Measurements from ENCODE around the gene UQCRH. TPM values are rescaled to one million over a fixed set of nuclear protein-coding genes. Genes with fewer than 3 reads are reported as not detected.

Gene UQCRH
- total and polyA plus RNA-seq, 2 of the 8 experiments (the other 6 are each of a cell fraction or from before 2014, with no cell fraction given), result 626 to 1,112 TPM

DNA sequence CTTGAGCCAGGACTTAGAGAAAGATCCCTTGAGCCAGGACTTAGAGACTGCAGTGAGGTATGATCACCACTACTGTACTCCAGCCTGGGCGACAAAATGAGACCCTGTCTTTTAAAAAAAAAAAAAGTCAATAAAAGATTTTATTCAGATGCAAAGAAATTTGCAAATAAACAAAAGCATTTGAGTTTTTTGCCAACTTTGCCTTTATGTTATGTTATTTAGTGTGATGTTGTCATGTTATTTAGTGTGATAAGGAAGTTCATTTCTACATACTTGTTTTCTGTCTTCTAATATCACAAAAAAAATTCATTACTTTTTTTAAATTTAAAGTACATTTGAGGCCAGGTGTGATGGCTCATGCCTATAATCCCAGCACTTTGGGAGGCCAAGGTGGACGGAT, 47.0 kb upstream of the UQCRH start:
- no peak overlapping the region for H3K14ac ChIP-seq (ENCODE audit: insufficient read length)
- no peaks in the 10 kb centered on the region for H3K27me3 ChIP-seq (replicated peaks in 1 of 4; ENCODE audit: control insufficient read depth in 3 of 4, extremely low read depth in 1 of 4, insufficient read depth in 3 of 4, low read length in 3 of 4)
- no peaks in the 10 kb centered on the region; the same call in 1 of the 2 replicates for H3K79me1 ChIP-seq (ENCODE audit: low read depth, low read length)
- H2AFZ ChIP-seq (ENCODE audit: low read length), result no peak overlapping the region
- DNase-seq (ENCODE audit: low read depth in 1 of 2, low spot score in 2 of 2) (no peak), FAIRE-seq (no peak)
- no peak overlapping the region for H3K18ac ChIP-seq (ENCODE audit: extremely low read depth, low read length)
- no peaks in the 10 kb centered on the region for H3K9me3 ChIP-seq (ENCODE audit: insufficient read depth in 2 of 2, low read depth in 1 of 2, low read length in 1 of 2)
- H2AK5ac ChIP-seq (ENCODE audit: low read depth, low read length), result no peak overlapping the region
- H3K23me2 ChIP-seq (ENCODE audit: low read depth, low read length), result no peaks in the 10 kb centered on the region
- no peak overlapping the region for H2BK5ac ChIP-seq (ENCODE audit: low read depth, low read length)
- H4K91ac ChIP-seq (replicated peaks; ENCODE audit: insufficient read length, low read length), result no peak overlapping the region
- H3K9ac ChIP-seq (replicated peaks in 1 of 4; ENCODE audit: extremely low read depth in 1 of 4, low read depth in 3 of 4, low read length in 3 of 4), result no peak overlapping the region
- no peak overlapping the region for H2BK120ac ChIP-seq (replicated peaks; ENCODE audit: low read depth, low read length)
- H4K5ac ChIP-seq (ENCODE audit: insufficient read length, low read depth, low read length), result no peak overlapping the region
- no peak for TF ChIP-seq SIN3A (conservative IDR thresholded peaks at IDR 0.05 in 1 of 2, IDR thresholded peaks at IDR 0.05 in 1 of 2; ENCODE audit: low read depth in 1 of 2, low read length in 2 of 2)
- no peak for TF ChIP-seq SRF (IDR thresholded peaks at IDR 0.05; ENCODE audit: low read depth, low read length)
- no peak for TF ChIP-seq CTBP2 (IDR thresholded peaks at IDR 0.05; ENCODE audit: borderline replicate concordance, insufficient read depth, insufficient read length, low read length)
- no peak for TF ChIP-seq TBP (IDR thresholded peaks at IDR 0.05; ENCODE audit: low read depth, low read length)
- TF ChIP-seq BCL11A (IDR thresholded peaks at IDR 0.05; ENCODE audit: low read depth in 2 of 2, low read length in 2 of 2), result no peak
- H3K4me1 ChIP-seq (replicated peaks in 1 of 4; ENCODE audit: control insufficient read depth in 3 of 4, insufficient read depth in 4 of 4, low read length in 3 of 4), result no peaks in the 10 kb centered on the region
- H3K79me2 ChIP-seq (ENCODE audit: control insufficient read depth in 1 of 2, insufficient read depth in 2 of 2, low read length in 2 of 2), result no peaks in the 10 kb centered on the region
- no peak overlapping the region for H3K23ac ChIP-seq (ENCODE audit: insufficient read length)
- no peak overlapping the region for H3K4me2 ChIP-seq (ENCODE audit: insufficient read depth in 1 of 2, low read depth in 2 of 2, low read length in 2 of 2)
- peaks cover 3 to 7% of the 10 kb centered on the region in 2 experiments for H4K20me1 ChIP-seq (replicated peaks in 1 of 2; ENCODE audit: control insufficient read depth in 1 of 2, insufficient read depth in 2 of 2, low read length in 2 of 2)
- no peak overlapping the region for H4K8ac ChIP-seq (ENCODE audit: extremely low read depth, insufficient read depth, low read length)
- H2BK20ac ChIP-seq (ENCODE audit: low read length), result no peak overlapping the region
- no peak overlapping the region for H3K4me3 ChIP-seq (ENCODE audit: extremely low read depth in 1 of 4, insufficient read depth in 2 of 4, low read depth in 3 of 4, low read length in 4 of 4)
- no peak overlapping the region for H2BK15ac ChIP-seq (ENCODE audit: low read length)
- 94% methylated on average over 2 of the region's 2 CpGs; no CpG with 5 or more reads in 1 of the 2 experiments for WGBS, 2 experiments (ENCODE audit: extremely low coverage in 1 of 2, insufficient coverage in 1 of 2, insufficient read length in 1 of 2, insufficient replicate concordance in 2 of 2, low coverage in 1 of 2, low lambda C conversion rate in 2 of 2, missing lambda C conversion rate in 1 of 2)
- no peak overlapping the region for H3K56ac ChIP-seq (replicated peaks; ENCODE audit: insufficient read length, low read depth, low read length)
- no peak overlapping the region for H2BK12ac ChIP-seq (ENCODE audit: low read depth, low read length)
- H3K27ac ChIP-seq (ENCODE audit: low read depth, low read length), result no peak overlapping the region
- ChIA-PET CTCF (ENCODE audit: partially characterized antibody) (no interaction called here), POLR2A (ENCODE audit: partially characterized antibody) (interaction anchor here (0.7 to 10.6 kb wide), 7 partner anchors 9 to 132 kb away, joined by 3 to 100 read pairs (median 11); partner anchors contain the start of gene RAD54L)
- H3K36me3 ChIP-seq (ENCODE audit: control insufficient read depth in 2 of 4, insufficient read depth in 4 of 4, low read length in 3 of 4), result peaks cover 20 to 69% (median 46%) of the 10 kb centered on the region in 4 experiments
- H3K4ac ChIP-seq (replicated peaks; ENCODE audit: insufficient read length, low read depth, low read length), result no peak overlapping the region
